Breast epithelium (tissue), 3 donors: ENCODE results near the gene FRK.

Experiments used
- POLR2A ChIP-seq: fragments of 450-650 bp; IDR thresholded peaks from one replicate; pipeline ENCODE4 v1.6.1; 2016; ENCODE audit warnings: antibody characterized with exemption, mild to moderate bottlenecking, moderate library complexity
- POLR2AphosphoS5 ChIP-seq, 3 donors: sonication (generic); formaldehyde crosslinking; IDR thresholded peaks; one replicate each; pipeline ENCODE4 v1.6.1; 2017; ENCODE audit warnings: antibody characterized with exemption in 3 of 3
- TF ChIP-seq, protein P1 (sequence below), 3 donors: fragments of 450-650 bp; IDR thresholded peaks; one replicate each; pipeline ENCODE4 v1.5.1; 2016 to 2017; ENCODE audit warnings: antibody characterized with exemption in 3 of 3, mild to moderate bottlenecking in 3 of 3, moderate library complexity in 3 of 3

DNA sequence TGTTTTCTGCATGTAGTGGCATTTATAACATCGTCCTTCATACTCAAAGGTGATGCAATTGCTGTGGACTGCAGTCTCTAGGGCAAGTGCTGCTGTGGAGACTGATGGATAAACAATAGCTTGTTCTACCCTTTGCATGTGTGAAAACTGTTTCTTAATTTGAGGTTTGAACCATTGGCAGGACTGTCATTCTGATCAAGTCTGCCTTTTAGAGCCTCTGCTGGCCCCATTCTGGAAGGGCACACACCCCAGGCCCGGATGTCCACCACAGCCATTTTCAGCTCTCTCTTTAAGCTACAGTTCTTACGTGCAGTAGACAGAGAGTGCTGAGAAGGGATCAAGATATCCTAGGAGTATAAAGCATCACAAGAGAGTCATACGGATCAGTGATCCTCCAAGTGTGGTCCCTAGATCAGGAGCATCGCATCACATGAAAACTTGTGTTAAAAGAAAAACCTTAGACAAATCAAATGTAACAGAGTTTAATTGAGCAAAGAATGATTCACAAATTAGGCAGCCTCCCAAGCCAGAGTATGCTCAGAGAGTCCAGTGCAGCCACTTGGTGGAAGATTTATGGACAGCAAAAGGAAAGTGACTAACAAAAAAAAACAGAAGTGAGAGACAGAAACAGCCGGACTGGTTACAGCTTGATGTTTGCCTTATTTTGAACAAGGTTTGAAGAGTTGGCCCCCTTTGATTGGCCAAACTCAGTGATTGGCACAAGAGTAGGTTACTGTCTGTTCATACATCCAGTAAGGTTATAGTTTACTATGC lies 52.0 kb downstream of the FRK start:
- TF ChIP-seq POLR2A (no peak), POLR2AphosphoS5 (IDR thresholded peaks at IDR 0.05) (no peak)
- TF ChIP-seq, protein P1, sequence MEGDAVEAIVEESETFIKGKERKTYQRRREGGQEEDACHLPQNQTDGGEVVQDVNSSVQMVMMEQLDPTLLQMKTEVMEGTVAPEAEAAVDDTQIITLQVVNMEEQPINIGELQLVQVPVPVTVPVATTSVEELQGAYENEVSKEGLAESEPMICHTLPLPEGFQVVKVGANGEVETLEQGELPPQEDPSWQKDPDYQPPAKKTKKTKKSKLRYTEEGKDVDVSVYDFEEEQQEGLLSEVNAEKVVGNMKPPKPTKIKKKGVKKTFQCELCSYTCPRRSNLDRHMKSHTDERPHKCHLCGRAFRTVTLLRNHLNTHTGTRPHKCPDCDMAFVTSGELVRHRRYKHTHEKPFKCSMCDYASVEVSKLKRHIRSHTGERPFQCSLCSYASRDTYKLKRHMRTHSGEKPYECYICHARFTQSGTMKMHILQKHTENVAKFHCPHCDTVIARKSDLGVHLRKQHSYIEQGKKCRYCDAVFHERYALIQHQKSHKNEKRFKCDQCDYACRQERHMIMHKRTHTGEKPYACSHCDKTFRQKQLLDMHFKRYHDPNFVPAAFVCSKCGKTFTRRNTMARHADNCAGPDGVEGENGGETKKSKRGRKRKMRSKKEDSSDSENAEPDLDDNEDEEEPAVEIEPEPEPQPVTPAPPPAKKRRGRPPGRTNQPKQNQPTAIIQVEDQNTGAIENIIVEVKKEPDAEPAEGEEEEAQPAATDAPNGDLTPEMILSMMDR (IDR thresholded peaks at IDR 0.05) = no peak
